HG03064 (cell line): ENCODE data around the gene FAM234B.
"Not testable (repeated sequence)": the region's sequence is repeated elsewhere in the genome, so short reads cannot be mapped to it uniquely, and the experiment has no call there.

Source experiments
- ATAC-seq: cut with Tn5 transposase; IDR thresholded peaks from one replicate; pipeline ENCODE4 v1.9.1; 2021; ENCODE audit warnings: low read depth; ENCODE audit not compliant: unreplicated experiment

Gene FAM234B

GRCh38 chr12:13022851-13023271, 21.3 kb upstream of the FAM234B start:
- no peak for ATAC-seq

- no peak for ATAC-seq
Observed at GRCh38 chr12:13023811-13024530, 20.2 kb upstream of the FAM234B start.

- no peak for ATAC-seq
Observed at GRCh38 chr12:13024531-13024916, 19.7 kb upstream of the FAM234B start.

GRCh38 chr12:13026286-13026685, 17.9 kb upstream of the FAM234B start:
- no peak for ATAC-seq

GRCh38 chr12:13027032-13027431, 17.1 kb upstream of the FAM234B start:
- ATAC-seq, result no peak

GRCh38 chr12:13027508-13027907, 16.7 kb upstream of the FAM234B start:
- ATAC-seq, result no peak

- ATAC-seq, result no peak
Observed at GRCh38 chr12:13028825-13029570, 15.2 kb upstream of the FAM234B start.

GRCh38 chr12:13030541-13031291, 13.5 kb upstream of the FAM234B start:
- no peak for ATAC-seq

GRCh38 chr12:13032164-13032563, 12.0 kb upstream of the FAM234B start:
- ATAC-seq, result no peak

- ATAC-seq, result no peak
Observed at GRCh38 chr12:13033476-13033875, 10.7 kb upstream of the FAM234B start.

GRCh38 chr12:13035335-13035734, 8.8 kb upstream of the FAM234B start:
- ATAC-seq, result not testable (repeated sequence)

GRCh38 chr12:13036881-13037280, 7.3 kb upstream of the FAM234B start:
- no peak for ATAC-seq

- ATAC-seq, result no peak
Observed at GRCh38 chr12:13038491-13039161, 5.6 kb upstream of the FAM234B start.

GRCh38 chr12:13039328-13039956, 4.7 kb upstream of the FAM234B start:
- ATAC-seq, result no peak

- no peak for ATAC-seq
Observed at GRCh38 chr12:13041224-13041623, 3.0 kb upstream of the FAM234B start.

- no peak for ATAC-seq
Observed at GRCh38 chr12:13042666-13043230, 1.4 kb upstream of the FAM234B start.

- no peak for ATAC-seq
Observed at GRCh38 chr12:13044906-13045299, 722 bp downstream of the FAM234B start.

GRCh38 chr12:13045816-13046215, 1.6 kb downstream of the FAM234B start:
- no peak for ATAC-seq

- ATAC-seq, result no peak
Observed at GRCh38 chr12:13046964-13047363, 2.8 kb downstream of the FAM234B start.

GRCh38 chr12:13049816-13050215, 5.6 kb downstream of the FAM234B start:
- no peak for ATAC-seq
